Activated effector memory CD4-positive, alpha-beta T cell treated with anti-CD3 and anti-CD28 coated beads, Interleukin-2, amount 50 U/mL, for 16 hours (primary cell): ENCODE data around the gene CARD16.
"Not testable (repeated sequence)": the region's sequence is repeated elsewhere in the genome, so short reads cannot be mapped to it uniquely, and the experiment has no call there.

Experiments used
- DNase-seq: peaks from one replicate; pipeline ENCODE4 v3.0.0-alpha.2; 2020

Gene CARD16

GRCh38 chr11:105044557-105045524 lies at the start of gene CARD16:
Gene CARD16 (minus strand): TSS chr11:105045335. CDS start chr11:105045297, 38 bp downstream.
- DNase-seq, result peak; percentile 67

- DNase-seq, result no peak
Observed at GRCh38 chr11:105092256-105093239, 47.4 kb upstream of the CARD16 start.

GRCh38 chr11:105081412-105082150 lies 36.4 kb upstream of the CARD16 start:
- no peak for DNase-seq

- DNase-seq, result not testable (repeated sequence)
Observed at GRCh38 chr11:105080171-105080906, 35.2 kb upstream of the CARD16 start.

GRCh38 chr11:105078283-105078682 lies 33.1 kb upstream of the CARD16 start:
- DNase-seq, result no peak

GRCh38 chr11:105077141-105077790 lies 32.1 kb upstream of the CARD16 start:
- DNase-seq, result peak; percentile 65

GRCh38 chr11:105074166-105074530 lies 29.0 kb upstream of the CARD16 start:
- DNase-seq, result no peak

GRCh38 chr11:105073456-105074165 lies 28.5 kb upstream of the CARD16 start:
- DNase-seq, result no peak

- DNase-seq, result not testable (repeated sequence)
Observed at GRCh38 chr11:105072080-105072479, 26.9 kb upstream of the CARD16 start.

- peak; percentile 61 for DNase-seq
Observed at GRCh38 chr11:105071089-105071732, 26.1 kb upstream of the CARD16 start.

- peak; percentile 63 for DNase-seq
Observed at GRCh38 chr11:105070306-105070705, 25.2 kb upstream of the CARD16 start.

- not testable (repeated sequence) for DNase-seq
Observed at GRCh38 chr11:105069749-105070148, 24.6 kb upstream of the CARD16 start.

- DNase-seq, result not testable (repeated sequence)
Observed at GRCh38 chr11:105063245-105063941, 18.3 kb upstream of the CARD16 start.

GRCh38 chr11:105057432-105057831 lies 12.3 kb upstream of the CARD16 start:
- DNase-seq, result no peak

- DNase-seq, result no peak
Observed at GRCh38 chr11:105056446-105056845, 11.3 kb upstream of the CARD16 start.

- no peak for DNase-seq
Observed at GRCh38 chr11:105054723-105055493, 9.8 kb upstream of the CARD16 start.

GRCh38 chr11:105052487-105052886 lies 7.4 kb upstream of the CARD16 start:
- no peak for DNase-seq

GRCh38 chr11:105051559-105051958 lies 6.4 kb upstream of the CARD16 start:
- no peak for DNase-seq

- DNase-seq, result no peak
Observed at GRCh38 chr11:105049481-105049880, 4.3 kb upstream of the CARD16 start.
